ENCODE data around the gene MDC1. TPM values are rescaled to one million over a fixed set of nuclear protein-coding genes. Genes with fewer than 3 reads are reported as not detected.
A peak's percentile ranks its signal among the peaks of the same experiment; 100 is the strongest.
"Not testable (repeated sequence)": the region's sequence is repeated elsewhere in the genome, so short reads cannot be mapped to it uniquely, and the experiment has no call there.

The MDC1 gene
- total RNA-seq, 2 donors from 2014 or later = 11.1 to 16.3 TPM

- intact Hi-C loops (cut with DNase I, micrococcal nuclease) = no loop called here
- ATAC-seq (no peak), DNase-seq (no peak)
These were observed 11.0 kb upstream of the MDC1 start for GRCh38 chr6:30727920-30728553.

GRCh38 chr6:30726506-30727413, 9.7 kb upstream of the MDC1 start:
- intact Hi-C loops (cut with DNase I, micrococcal nuclease) = no loop called here
- no peak for ATAC-seq
- no peak for DNase-seq

GRCh38 chr6:30725713-30726505, 8.8 kb upstream of the MDC1 start:
- DNase-seq (no peak), ATAC-seq (no peak)
- intact Hi-C loops (cut with DNase I, micrococcal nuclease) = no loop called here

- DNase-seq = no peak
- intact Hi-C loops (cut with DNase I, micrococcal nuclease) = loop anchor here in 1 of 2 donors (5.0 kb wide), 1 partner anchor 48 kb away; no protein-coding TSS in a partner anchor
These were observed 8.0 kb upstream of the MDC1 start for GRCh38 chr6:30724906-30725667.

GRCh38 chr6:30723843-30724741, 7.0 kb upstream of the MDC1 start:
- not testable (repeated sequence) for DNase-seq, ATAC-seq
- intact Hi-C loops (cut with DNase I, micrococcal nuclease) = loop anchor here (2.0 to 5.0 kb wide), 2 partner anchors 45 to 47 kb away; no protein-coding TSS in a partner anchor

More at GRCh38 chr6:30724906-30725667, 8.0 kb upstream of the MDC1 start:
- ATAC-seq = no peak

GRCh38 chr6:30723159-30723842, 6.2 kb upstream of the MDC1 start:
- not testable (repeated sequence) for DNase-seq, ATAC-seq
- intact Hi-C loops (cut with DNase I, micrococcal nuclease) = loop anchor here (2.0 to 5.0 kb wide), 2 partner anchors 44 to 46 kb away; no protein-coding TSS in a partner anchor

- DNase-seq = peak; percentile 63 to 88
- intact Hi-C loops (cut with DNase I, micrococcal nuclease) = loop anchor here (2.0 to 5.0 kb wide), 2 partner anchors 44 to 45 kb away; no protein-coding TSS in a partner anchor
- peak; percentile 8 for ATAC-seq
These were observed 5.4 kb upstream of the MDC1 start for GRCh38 chr6:30722280-30723112.

- not testable (repeated sequence) for ATAC-seq
- intact Hi-C loops (cut with DNase I, micrococcal nuclease) = loop anchor here (2.0 to 5.0 kb wide), 2 partner anchors 43 to 45 kb away; no protein-coding TSS in a partner anchor
- DNase-seq = peak; percentile 46 to 49
These were observed 4.9 kb upstream of the MDC1 start for GRCh38 chr6:30722025-30722279.

GRCh38 chr6:30721198-30722024, 4.3 kb upstream of the MDC1 start:
- DNase-seq (peak; percentile 89 to 95), ATAC-seq (peak; percentile 68)
- intact Hi-C loops (cut with DNase I, micrococcal nuclease) = loop anchor here (2.0 to 5.0 kb wide), 2 partner anchors 43 to 44 kb away; no protein-coding TSS in a partner anchor

- intact Hi-C loops (cut with DNase I, micrococcal nuclease) = loop anchor here in 1 of 2 donors (5.0 kb wide), 1 partner anchor 43 kb away; no protein-coding TSS in a partner anchor
- ATAC-seq = peak; percentile 33
- peak; percentile 85 to 87 for DNase-seq
These were observed 3.7 kb upstream of the MDC1 start for GRCh38 chr6:30720738-30721197.

GRCh38 chr6:30719791-30720737, 3.0 kb upstream of the MDC1 start, which contains the start of gene TUBB:
Gene TUBB (plus strand): TSS chr6:30720352. CDS start chr6:30720507, 155 bp downstream.
- peak; percentile 97 to 98 for DNase-seq
- intact Hi-C loops (cut with DNase I, micrococcal nuclease) = loop anchor here in 1 of 2 donors (5.0 kb wide), 1 partner anchor 43 kb away; no protein-coding TSS in a partner anchor
- ATAC-seq = peak; percentile 71

- no peak for DNase-seq
- intact Hi-C loops (cut with DNase I, micrococcal nuclease) = no loop called here
- no peak for ATAC-seq
These were observed 2.3 kb upstream of the MDC1 start for GRCh38 chr6:30719356-30719755.

GRCh38 chr6:30717845-30718720, 1.0 kb upstream of the MDC1 start:
- ATAC-seq; intact Hi-C loops (cut with DNase I, micrococcal nuclease): not testable (repeated sequence)
- DNase-seq = peak in 1 of 2 donors; percentile 31
